Neural cell (in vitro differentiated cells): ENCODE results near the gene SLC25A25. TPM values are rescaled to one million over a fixed set of nuclear protein-coding genes. Genes with fewer than 3 reads are reported as not detected.

Source experiments
- H2AFZ ChIP-seq: fragments of 200-600, 300-800 bp; sonication (generic), shearing (Covaris generic); 2 replicates; pipeline ENCODE4 v1.6.0; 2014; ENCODE audit warnings: low read depth, mild to moderate bottlenecking, antibody characterized with exemption, low read length, moderate library complexity
- H3F3A ChIP-seq: fragments of 200-600 bp; shearing (Covaris generic); 2 replicates; pipeline ENCODE4 v1.6.1; 2016; ENCODE audit warnings: mild to moderate bottlenecking, moderate library complexity, mixed read lengths, antibody characterized with exemption, low read length; ENCODE audit not compliant: insufficient read depth, poor library complexity, severe bottlenecking
- H3K27ac ChIP-seq: fragments of 200-600, 300-800 bp; sonication (generic), shearing (Covaris generic); 2 replicates; pipeline ENCODE4 v1.5.1; 2014; ENCODE audit warnings: mild to moderate bottlenecking, low read length, moderate library complexity
- H3K27me3 ChIP-seq: fragments of 300-800, 200-600 bp; sonication (generic), shearing (Covaris generic); 2 replicates; pipeline ENCODE4 v1.6.0; 2014; ENCODE audit warnings: mild to moderate bottlenecking, low read depth, low read length, moderate library complexity; ENCODE audit not compliant: insufficient read depth
- H3K36me3 ChIP-seq: fragments of 300-800, 200-600 bp; sonication (generic), shearing (Covaris generic); 2 replicates; pipeline ENCODE4 v1.5.1; 2014; ENCODE audit warnings: mild to moderate bottlenecking, antibody characterized with exemption, low read length, moderate library complexity; ENCODE audit not compliant: insufficient read depth
- H3K4me2 ChIP-seq: fragments of 300-800, 200-600 bp; sonication (generic), shearing (Covaris generic); 2 replicates; pipeline ENCODE4 v1.6.0; 2014; ENCODE audit warnings: mild to moderate bottlenecking, low read length
- H3K4me3 ChIP-seq: fragments of 300-800, 200-600 bp; sonication (generic), shearing (Covaris generic); 2 replicates; pipeline ENCODE4 v1.5.1; 2014; ENCODE audit warnings: mild to moderate bottlenecking, low read length, moderate library complexity
- H3K79me2 ChIP-seq: fragments of 200-600 bp; shearing (Covaris generic); replicated peaks from 2 replicates; pipeline ENCODE4 v1.6.0; 2014; ENCODE audit warnings: mild to moderate bottlenecking, low read length, moderate library complexity; ENCODE audit not compliant: insufficient read depth
- H3K9ac ChIP-seq: fragments of 300-800, 200-600 bp; sonication (generic), shearing (Covaris generic); 2 replicates; pipeline ENCODE4 v1.6.1; 2016; ENCODE audit warnings: mild to moderate bottlenecking, low read length, mixed read lengths
- H3K9me2 ChIP-seq: fragments of 200-600 bp; shearing (Covaris generic); 2 replicates; pipeline ENCODE4 v1.6.1; 2016; ENCODE audit warnings: mild to moderate bottlenecking, low read length, mixed read lengths; ENCODE audit not compliant: insufficient read depth
- H3K9me3 ChIP-seq: fragments of 200-600, 300-800 bp; sonication (generic), shearing (Covaris generic); 2 replicates; pipeline ENCODE4 v1.6.1; 2016; ENCODE audit warnings: mild to moderate bottlenecking, mixed run types, low read length, moderate library complexity, mixed read lengths
- H4K20me1 ChIP-seq: fragments of 200-600 bp; shearing (Covaris generic); 2 replicates; pipeline ENCODE4 v1.6.1; 2016; ENCODE audit warnings: mild to moderate bottlenecking, mixed run types; ENCODE audit not compliant: insufficient read depth
- CTCF ChIP-seq: fragments of 450-650 bp; IDR thresholded peaks from 2 replicates; pipeline ENCODE4 v1.5.1; 2014; ENCODE audit warnings: antibody characterized with exemption, mild to moderate bottlenecking, moderate library complexity; ENCODE audit not compliant: poor library complexity, severe bottlenecking
- EP300 ChIP-seq: fragments of 450-650 bp; conservative IDR thresholded peaks from 2 replicates; pipeline ENCODE4 v1.6.1; 2014; ENCODE audit warnings: antibody characterized with exemption, mild to moderate bottlenecking, moderate library complexity; ENCODE audit not compliant: poor library complexity, severe bottlenecking
- EZH2 ChIP-seq: fragments of 200-600, 300-800 bp; shearing (Covaris generic), sonication (generic); IDR thresholded peaks from 2 replicates; pipeline ENCODE4 v1.6.1; 2014; ENCODE audit warnings: antibody characterized with exemption, low read length, borderline replicate concordance, mild to moderate bottlenecking; ENCODE audit not compliant: insufficient read depth, poor library complexity, severe bottlenecking
- MXI1 ChIP-seq: fragments of 450-650 bp; conservative IDR thresholded peaks from 2 replicates; pipeline ENCODE4 v1.6.1; 2014; ENCODE audit warnings: antibody characterized with exemption, mild to moderate bottlenecking; ENCODE audit not compliant: poor library complexity, severe bottlenecking
- POLR2AphosphoS5 ChIP-seq: IDR thresholded peaks from 2 replicates; pipeline ENCODE4 v1.6.1; 2012
- RAD21 ChIP-seq: fragments of 450-650 bp; conservative IDR thresholded peaks from 2 replicates; pipeline ENCODE4 v1.6.1; 2014; ENCODE audit warnings: antibody characterized with exemption, mild to moderate bottlenecking, moderate library complexity
- REST ChIP-seq: IDR thresholded peaks from 2 replicates; pipeline ENCODE4 v1.6.1; 2012; ENCODE audit warnings: borderline replicate concordance
- SMC3 ChIP-seq: fragments of 450-650 bp; conservative IDR thresholded peaks from 2 replicates; pipeline ENCODE4 v1.6.1; 2014; ENCODE audit warnings: antibody characterized with exemption, mild to moderate bottlenecking, moderate library complexity; ENCODE audit not compliant: poor library complexity
- TAF1 ChIP-seq: IDR thresholded peaks from 2 replicates; pipeline ENCODE4 v1.6.1; 2012; ENCODE audit warnings: low read depth
- polyA plus RNA-seq: library from polyadenylated mRNA; depleted of rRNA; stranded (reverse); fragments of >200 nt; gene quantifications from 2 replicates; pipeline ENCODE4 v1.2.3, GENCODE V29; 2014

The SLC25A25 gene
- polyA plus RNA-seq, 1 donor from 2014 or later: 43.7 TPM

- no peak overlapping the region for H2AFZ ChIP-seq
- no peaks in the 10 kb centered on the region for H3K27me3 ChIP-seq
- H3K36me3 ChIP-seq: no peaks in the 10 kb centered on the region
- no peaks in the 10 kb centered on the region for H4K20me1 ChIP-seq
- TF ChIP-seq SMC3: no peak
- TF ChIP-seq REST: no peak
- no peak for TF ChIP-seq RAD21
- no peak for TF ChIP-seq POLR2AphosphoS5
- TF ChIP-seq MXI1: no peak
- TF ChIP-seq EP300: no peak
- TF ChIP-seq TAF1: no peak
- no peak for TF ChIP-seq EZH2
- H3F3A ChIP-seq: no peaks in the 10 kb centered on the region
- H3K4me2 ChIP-seq: no peak overlapping the region
- no peak overlapping the region for H3K4me3 ChIP-seq
- no peaks in the 10 kb centered on the region for H3K79me2 ChIP-seq
- H3K9ac ChIP-seq: no peak overlapping the region
- H3K27ac ChIP-seq: no peak overlapping the region
- no peaks in the 10 kb centered on the region for H3K9me3 ChIP-seq
- no peaks in the 10 kb centered on the region for H3K9me2 ChIP-seq
These were observed 47.4 kb downstream of the SLC25A25 start for GRCh38 chr9:128115187-128116103.

- Histone ChIP-seq H3K36me3 (no peaks in the 10 kb centered on the region), H2AFZ (no peak overlapping the region), H3K9me2 (no peaks in the 10 kb centered on the region), H3K9ac (no peak overlapping the region), H3K79me2 (no peaks in the 10 kb centered on the region), H4K20me1 (no peaks in the 10 kb centered on the region), H3K9me3 (no peaks in the 10 kb centered on the region), H3F3A (no peaks in the 10 kb centered on the region), H3K4me3 (no peak overlapping the region), H3K4me2 (no peak overlapping the region), H3K27me3 (no peaks in the 10 kb centered on the region), H3K27ac (no peak overlapping the region)
- TF ChIP-seq EP300 (no peak), RAD21 (no peak), REST (no peak), POLR2AphosphoS5 (no peak), TAF1 (no peak), SMC3 (no peak), MXI1 (no peak), EZH2 (no peak), CTCF (no peak)
These were observed 48.4 kb downstream of the SLC25A25 start for GRCh38 chr9:128116104-128117083.
